Right atrium auricular region (tissue), 2 donors: ENCODE results near the gene KRTAP4-9. TPM values are rescaled to one million over a fixed set of nuclear protein-coding genes. Genes with fewer than 3 reads are reported as not detected.
"Not testable (repeated sequence)": the region's sequence is repeated elsewhere in the genome, so short reads cannot be mapped to it uniquely, and the experiment has no call there.

ENCODE experiments used
- DNase-seq: peaks from one replicate; pipeline ENCODE4 v3.0.0-alpha.2; 2019; ENCODE audit warnings: low spot score
- H3K27ac ChIP-seq, 2 donors: fragments of 200-600 bp; sonication (generic); 1 replicate in 1 of 2; 2 replicates in 1 of 2; pipeline ENCODE4 v1.5.1; 2016 to 2019
- H3K27me3 ChIP-seq, 2 donors: fragments of 200-600 bp; sonication (generic); one replicate each; pipeline versions ENCODE4 v1.5.1 to v1.6.0; 2017 to 2019
- H3K36me3 ChIP-seq: fragments of 200-600 bp; sonication (generic); one replicate; pipeline ENCODE4 v1.5.1; 2016
- H3K4me1 ChIP-seq, 2 donors: fragments of 200-600 bp; sonication (generic); one replicate each; pipeline versions ENCODE4 v1.5.1 to v1.6.0; 2017 to 2019
- H3K4me3 ChIP-seq, 2 donors: fragments of 200-600 bp; sonication (generic); 1 replicate in 1 of 2; 2 replicates in 1 of 2; pipeline ENCODE4 v1.5.1; 2017 to 2019; ENCODE audit warnings: mild to moderate bottlenecking in 1 of 2, moderate library complexity in 1 of 2
- H3K9me3 ChIP-seq, 2 donors: fragments of 200-600 bp; sonication (generic); one replicate each; pipeline ENCODE4 v1.5.1; 2019
- total RNA-seq, 2 donors: library from RNA; depleted of rRNA; stranded (reverse); fragments of >200 nt; gene quantifications; one replicate each; pipeline ENCODE4 v1.1.0, GENCODE V29; 2016
- TF ChIP-seq, protein P1 (sequence below), 2 donors: fragments of 200-600 bp; sonication (generic); IDR thresholded peaks; one replicate each; pipeline ENCODE4 v1.5.1; 2019; ENCODE audit warnings: antibody characterized with exemption in 2 of 2

Gene KRTAP4-9
- total RNA-seq, 2 donors from 2014 or later = not detected

DNA sequence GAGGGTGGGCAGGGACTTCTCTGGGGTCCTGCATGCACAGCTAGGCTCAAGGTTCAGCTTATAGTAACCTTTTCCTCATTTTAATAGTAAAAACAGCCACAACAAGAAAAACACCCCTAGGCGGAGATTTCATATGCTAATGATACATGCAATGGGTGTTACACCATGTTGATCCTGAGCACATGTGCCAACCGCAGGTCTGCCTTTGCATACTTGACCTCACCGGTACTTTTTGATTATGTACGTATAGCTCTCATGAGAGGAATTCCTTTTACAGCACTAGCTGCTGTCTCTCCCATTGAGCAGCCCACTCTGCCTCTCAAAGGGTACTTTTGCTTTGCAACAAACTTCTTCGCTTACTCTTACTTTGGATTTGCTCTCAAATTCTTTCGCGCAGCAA is 9.1 kb upstream of the KRTAP4-9 start:
- Histone ChIP-seq H3K9me3 (no peaks in the 10 kb centered on the region), H3K4me3 (no peak overlapping the region), H3K36me3 (no peaks in the 10 kb centered on the region), H3K4me1 (no peaks in the 10 kb centered on the region), H3K27ac (no peak overlapping the region), H3K27me3 (no peaks in the 10 kb centered on the region)
- TF ChIP-seq, protein P1, sequence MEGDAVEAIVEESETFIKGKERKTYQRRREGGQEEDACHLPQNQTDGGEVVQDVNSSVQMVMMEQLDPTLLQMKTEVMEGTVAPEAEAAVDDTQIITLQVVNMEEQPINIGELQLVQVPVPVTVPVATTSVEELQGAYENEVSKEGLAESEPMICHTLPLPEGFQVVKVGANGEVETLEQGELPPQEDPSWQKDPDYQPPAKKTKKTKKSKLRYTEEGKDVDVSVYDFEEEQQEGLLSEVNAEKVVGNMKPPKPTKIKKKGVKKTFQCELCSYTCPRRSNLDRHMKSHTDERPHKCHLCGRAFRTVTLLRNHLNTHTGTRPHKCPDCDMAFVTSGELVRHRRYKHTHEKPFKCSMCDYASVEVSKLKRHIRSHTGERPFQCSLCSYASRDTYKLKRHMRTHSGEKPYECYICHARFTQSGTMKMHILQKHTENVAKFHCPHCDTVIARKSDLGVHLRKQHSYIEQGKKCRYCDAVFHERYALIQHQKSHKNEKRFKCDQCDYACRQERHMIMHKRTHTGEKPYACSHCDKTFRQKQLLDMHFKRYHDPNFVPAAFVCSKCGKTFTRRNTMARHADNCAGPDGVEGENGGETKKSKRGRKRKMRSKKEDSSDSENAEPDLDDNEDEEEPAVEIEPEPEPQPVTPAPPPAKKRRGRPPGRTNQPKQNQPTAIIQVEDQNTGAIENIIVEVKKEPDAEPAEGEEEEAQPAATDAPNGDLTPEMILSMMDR (IDR thresholded peaks at IDR 0.05) = no peak
- no peak for DNase-seq

DNA sequence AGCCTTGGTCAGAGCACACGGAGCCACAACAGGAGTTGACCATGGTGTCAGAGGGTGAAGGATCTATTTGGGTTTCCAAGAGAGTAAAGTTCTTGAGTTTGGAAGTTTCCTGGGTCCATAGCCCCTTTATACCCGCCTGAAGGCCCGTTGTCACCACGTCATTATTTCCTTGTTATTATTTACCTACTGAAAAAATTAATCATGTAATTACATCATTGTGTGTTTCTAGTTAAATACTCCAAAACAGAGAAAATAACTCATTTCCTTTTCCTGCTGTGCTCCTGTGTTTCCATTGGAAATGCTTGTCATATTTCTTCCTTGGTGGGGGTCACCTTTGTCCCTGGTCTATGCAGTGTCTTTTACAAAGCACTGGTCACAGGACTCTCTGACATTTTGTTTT is 7.1 kb upstream of the KRTAP4-9 start, which contains the start of gene KRTAP4-8:
Gene KRTAP4-8, minus strand, starts transcription at position 101 of the 400 bp plus-strand sequence. Its CDS starts 58 bp downstream, at position 43.
- Histone ChIP-seq H3K9me3 (no peaks in the 10 kb centered on the region), H3K4me3 (no peak within 1 kb of the TSS), H3K36me3 (no peaks in the 10 kb centered on the region), H3K27me3 (no peaks in the 10 kb centered on the region), H3K27ac (no peak within 1 kb of the TSS), H3K4me1 (no peaks in the 10 kb centered on the region)
- no peak for DNase-seq
- TF ChIP-seq, protein P1 (IDR thresholded peaks at IDR 0.05) = no peak

DNA sequence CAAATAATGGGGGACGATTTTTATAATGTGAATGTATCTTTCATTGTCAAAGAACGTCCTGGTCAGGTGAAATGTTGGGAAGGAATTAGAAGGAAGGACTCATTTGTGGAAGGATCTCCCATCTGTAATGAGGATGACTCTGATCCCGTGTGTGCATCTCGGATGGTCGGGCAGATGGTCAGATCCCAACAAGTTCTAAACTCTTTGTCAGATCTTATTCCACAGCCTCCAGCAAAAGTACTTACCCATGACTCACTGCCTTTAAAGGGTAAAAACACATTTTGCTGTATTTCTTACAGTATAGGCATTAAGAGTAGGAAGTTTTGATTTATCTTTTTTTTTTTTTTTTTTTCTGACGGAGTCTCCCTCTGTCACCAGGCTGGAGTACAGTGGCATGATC is 6.7 kb upstream of the KRTAP4-9 start:
- no peaks in the 10 kb centered on the region for H3K36me3 ChIP-seq
- DNase-seq = no peak
- no peak overlapping the region for H3K4me3 ChIP-seq
- H3K27ac ChIP-seq = no peak overlapping the region
- TF ChIP-seq, protein P1 (IDR thresholded peaks at IDR 0.05) = no peak
- H3K9me3 ChIP-seq = no peaks in the 10 kb centered on the region
- no peaks in the 10 kb centered on the region for H3K4me1 ChIP-seq
- no peaks in the 10 kb centered on the region for H3K27me3 ChIP-seq

DNA sequence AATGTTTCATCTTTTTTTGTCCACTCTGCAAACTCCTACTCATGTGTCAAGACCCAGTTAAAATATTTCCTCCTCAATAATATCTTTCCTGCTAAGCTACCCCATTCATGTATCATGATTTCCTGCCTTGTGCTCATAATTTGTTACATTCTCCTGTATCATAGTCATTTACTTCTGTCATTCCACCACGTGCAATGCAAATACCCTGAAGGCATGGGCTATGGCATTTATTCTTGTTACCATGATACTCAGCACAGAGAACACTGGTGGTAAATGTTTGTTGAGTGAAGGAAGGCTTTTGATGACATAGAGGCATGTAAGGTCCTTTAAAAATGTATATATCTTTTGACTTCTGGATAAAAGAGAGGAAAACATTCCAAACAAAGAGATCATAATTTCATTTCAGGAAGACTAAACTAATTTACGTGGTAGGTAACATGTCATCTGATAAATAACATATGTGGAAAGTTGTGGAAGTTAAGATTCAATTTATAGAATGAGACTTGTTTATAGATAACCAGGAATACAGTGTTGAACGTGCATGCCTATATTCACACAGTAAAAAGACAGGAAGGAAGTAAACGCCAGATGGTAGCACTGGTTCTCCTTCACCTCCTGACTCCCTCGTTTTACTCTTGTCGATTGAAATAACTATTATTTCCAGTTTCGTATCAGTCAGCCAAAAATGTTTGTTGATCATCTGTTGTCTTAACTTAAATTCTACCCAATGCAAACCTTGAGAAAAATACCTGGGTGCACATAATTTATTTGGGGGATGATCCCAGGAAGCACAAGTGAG is 5.3 kb upstream of the KRTAP4-9 start:
- not testable (repeated sequence) for H3K27ac ChIP-seq, H3K4me1 ChIP-seq, H3K4me3 ChIP-seq, H3K27me3 ChIP-seq, H3K9me3 ChIP-seq, DNase-seq, H3K36me3 ChIP-seq

DNA sequence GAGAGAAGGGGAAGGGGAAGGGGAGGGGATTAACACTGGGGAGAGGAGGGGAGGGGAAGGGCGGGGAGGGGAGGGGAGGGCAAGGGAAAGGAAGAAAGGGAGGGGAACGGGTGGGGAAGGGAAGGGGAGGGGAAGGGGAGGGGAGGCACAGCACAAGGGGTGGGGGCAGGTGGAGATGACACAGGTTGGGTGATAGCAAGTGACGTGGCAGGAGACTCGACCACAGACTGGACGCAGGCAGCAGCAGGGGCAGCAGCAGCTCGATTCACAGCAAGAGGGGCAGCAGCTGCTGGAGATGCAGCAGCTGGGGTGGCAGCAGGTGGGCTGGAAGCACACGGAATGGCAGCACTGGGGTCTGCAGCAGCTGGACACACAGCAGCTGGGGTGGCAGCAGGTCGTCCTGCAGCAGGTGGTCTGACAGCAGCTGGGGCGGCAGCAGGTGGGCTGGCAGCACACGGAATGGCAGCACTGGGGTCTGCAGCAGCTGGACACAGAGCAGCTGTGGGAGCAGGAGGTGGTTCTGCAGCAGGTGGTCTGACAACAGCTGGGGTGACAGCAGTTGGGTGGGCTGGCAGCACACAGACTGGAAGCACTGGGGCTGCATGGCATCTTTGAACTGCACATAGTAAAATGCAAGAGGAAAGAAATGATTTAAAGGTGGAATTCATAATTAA is 3.5 kb upstream of the KRTAP4-9 start, which contains the start of gene KRTAP4-16:
Gene KRTAP4-16, minus strand, starts transcription at position 624 of the 674 bp plus-strand sequence. Its CDS starts 0 bp downstream, at position 624.
- TF ChIP-seq, protein P1 (IDR thresholded peaks at IDR 0.05) = no peak
- H3K4me1 ChIP-seq = no peaks in the 10 kb centered on the region
- no peak for DNase-seq
- H3K36me3 ChIP-seq = no peaks in the 10 kb centered on the region
- H3K27me3 ChIP-seq = no peaks in the 10 kb centered on the region
- no peak within 1 kb of the TSS for H3K4me3 ChIP-seq
- H3K27ac ChIP-seq = no peak within 1 kb of the TSS
- no peaks in the 10 kb centered on the region for H3K9me3 ChIP-seq

DNA sequence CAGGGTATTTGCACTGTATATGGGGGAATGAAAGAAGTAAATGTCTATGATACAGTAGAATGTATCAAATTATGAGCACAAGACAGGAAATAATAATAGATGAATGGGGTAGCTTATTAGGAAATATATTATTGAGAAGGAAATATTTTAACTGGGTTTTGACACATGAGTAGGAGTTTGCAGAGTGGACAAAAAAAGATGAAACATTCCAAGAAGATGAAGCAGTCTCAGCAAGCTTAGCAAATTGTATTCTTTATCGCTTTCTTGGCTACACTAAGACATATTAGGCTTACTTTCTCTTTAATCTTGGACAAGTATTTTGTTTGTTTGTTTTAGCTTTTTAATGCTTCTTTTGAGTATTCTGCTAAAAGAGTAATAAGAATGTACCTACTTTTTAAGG is 1.3 kb upstream of the KRTAP4-9 start:
- H3K36me3 ChIP-seq = no peaks in the 10 kb centered on the region
- H3K4me1 ChIP-seq = no peaks in the 10 kb centered on the region
- no peak overlapping the region for H3K4me3 ChIP-seq
- H3K27me3 ChIP-seq = no peaks in the 10 kb centered on the region
- DNase-seq = no peak
- H3K9me3 ChIP-seq = no peaks in the 10 kb centered on the region
- no peak overlapping the region for H3K27ac ChIP-seq
- TF ChIP-seq, protein P1 (IDR thresholded peaks at IDR 0.05) = no peak

DNA sequence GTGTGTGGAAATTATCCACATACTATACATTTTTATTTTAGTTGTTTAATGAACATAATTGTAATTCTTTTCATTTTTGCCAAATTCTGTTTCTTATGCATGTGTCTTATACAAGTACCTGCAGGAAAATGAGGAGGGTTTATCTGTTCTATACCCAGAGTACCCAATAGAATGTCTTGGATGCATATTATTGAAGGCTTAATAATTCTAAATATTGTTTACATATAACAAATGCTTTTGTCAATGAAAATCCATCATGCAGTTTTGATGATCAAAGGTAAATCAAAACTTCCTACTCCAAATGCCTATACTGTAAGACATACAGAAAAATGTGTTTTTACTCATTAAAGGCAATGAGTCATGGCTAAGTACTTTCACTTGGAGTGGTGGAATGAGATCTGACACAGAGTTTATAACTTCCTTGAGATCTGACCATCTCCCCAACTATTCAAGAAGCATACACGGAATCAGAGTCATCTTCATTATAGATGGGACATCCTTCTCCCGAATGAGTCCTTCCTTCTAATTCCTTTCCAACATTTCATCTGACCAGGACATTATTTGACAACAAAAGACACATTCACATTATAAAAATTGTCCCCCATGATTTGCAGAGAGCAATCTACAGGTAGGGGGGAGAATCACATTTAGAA is 677 bp upstream of the KRTAP4-9 start:
- H3K4me3 ChIP-seq, H3K9me3 ChIP-seq, H3K27ac ChIP-seq, H3K4me1 ChIP-seq, DNase-seq, H3K36me3 ChIP-seq, H3K27me3 ChIP-seq: not testable (repeated sequence)
